ENCODE measurements around the gene COPG1. TPM values are rescaled to one million over a fixed set of nuclear protein-coding genes. Genes with fewer than 3 reads are reported as not detected.

The COPG1 gene
- total and polyA plus RNA-seq, 9 of the 15 experiments (the other 6 are each of a cell fraction or from before 2014, with no cell fraction given), result 40.3 to 105 (median 62.4) TPM

DNA sequence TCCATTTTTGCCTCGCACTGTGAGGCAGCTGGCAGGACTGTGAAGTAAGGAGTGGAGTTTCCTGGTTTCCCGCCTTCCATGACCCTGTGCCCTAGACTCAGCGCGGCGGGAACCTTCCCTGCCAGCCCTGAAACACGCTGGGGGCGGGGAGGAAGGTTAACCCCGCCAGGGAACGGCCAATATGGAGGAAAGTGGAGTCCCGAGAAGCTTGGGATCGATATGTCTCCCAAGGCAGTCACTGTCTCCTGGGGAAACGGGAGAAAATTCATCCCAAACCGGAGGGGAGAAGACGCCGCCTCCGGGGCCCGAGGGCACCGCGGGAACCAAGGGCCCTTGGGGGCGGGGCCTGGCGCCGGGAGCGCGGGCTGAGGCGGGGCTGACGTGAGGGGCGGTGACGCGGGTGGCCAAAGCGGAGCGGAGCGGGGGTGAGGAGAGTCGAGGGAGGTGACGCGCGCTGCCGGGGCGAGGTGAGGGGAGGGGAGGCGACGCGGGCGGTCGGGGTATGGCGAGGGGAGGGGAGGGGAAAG, 29.1 kb downstream of the COPG1 start, which contains the start of gene HMCES (continued):
- TF ChIP-seq CUX1 (CRISPR knock-in tag; IDR thresholded peaks at IDR 0.05) (no peak), RUNX1 (IDR thresholded peaks at IDR 0.05; ENCODE audit: low read depth) (no peak), TGIF2 (CRISPR knock-in tag; IDR thresholded peaks at IDR 0.05) (no peak), SP1 (CRISPR knock-in tag; IDR thresholded peaks at IDR 0.05) (peak; percentile 54; the same call in 1 of the 2 replicates), ZNF24 (IDR thresholded peaks at IDR 0.05) (peak; percentile 2; the same call in 1 of the 2 replicates), CTBP1 (IDR thresholded peaks at IDR 0.05; ENCODE audit: borderline replicate concordance) (no peak; the same call in 1 of the 2 replicates), EGR1 (conservative IDR thresholded peaks at IDR 0.05) (peak; percentile 79), MGA (IDR thresholded peaks at IDR 0.05) (peak; percentile 45), CXXC5 (CRISPR knock-in tag; IDR thresholded peaks at IDR 0.05) (peak; percentile 51; the same call in 1 of the 2 replicates)
- TF ChIP-seq, protein P1, sequence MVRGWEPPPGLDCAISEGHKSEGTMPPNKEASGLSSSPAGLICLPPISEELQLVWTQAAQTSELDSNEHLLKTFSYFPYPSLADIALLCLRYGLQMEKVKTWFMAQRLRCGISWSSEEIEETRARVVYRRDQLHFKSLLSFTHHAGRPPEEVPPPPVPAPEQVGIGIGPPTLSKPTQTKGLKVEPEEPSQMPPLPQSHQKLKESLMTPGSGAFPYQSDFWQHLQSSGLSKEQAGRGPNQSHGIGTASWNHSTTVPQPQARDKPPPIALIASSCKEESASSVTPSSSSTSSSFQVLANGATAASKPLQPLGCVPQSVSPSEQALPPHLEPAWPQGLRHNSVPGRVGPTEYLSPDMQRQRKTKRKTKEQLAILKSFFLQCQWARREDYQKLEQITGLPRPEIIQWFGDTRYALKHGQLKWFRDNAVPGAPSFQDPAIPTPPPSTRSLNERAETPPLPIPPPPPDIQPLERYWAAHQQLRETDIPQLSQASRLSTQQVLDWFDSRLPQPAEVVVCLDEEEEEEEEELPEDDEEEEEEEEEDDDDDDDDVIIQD (CRISPR knock-in tag; IDR thresholded peaks at IDR 0.05), result no peak

Data from K562 (cell line).